Heart right ventricle (tissue), 16 donors: Measurements from ENCODE around the gene PHYKPL. TPM values are rescaled to one million over a fixed set of nuclear protein-coding genes. Genes with fewer than 3 reads are reported as not detected.
A peak's percentile ranks its signal among the peaks of the same experiment; 100 is the strongest.

Source experiments
- ATAC-seq, 8 donors: fragments of 200-7000 bp; cut with Tn5 transposase; one replicate each; pipeline ENCODE4 v1.9.1; 2020; ENCODE audit warnings: mild to moderate bottlenecking in 8 of 8, moderate library complexity in 8 of 8, moderate number of reproducible peaks in 1 of 8
- DNase-seq, 2 donors: peaks; one replicate each; pipeline ENCODE4 v3.0.0-alpha.2; 2020
- H3K27ac ChIP-seq, 10 donors: fragments of 200-600 bp; sonication (generic) in 2 of 10; one replicate each; pipeline versions ENCODE4 v1.5.0 to v1.8.0; 2020 to 2022; ENCODE audit warnings: mild to moderate bottlenecking in 3 of 10
- H3K27me3 ChIP-seq, 7 donors: fragments of 200-600 bp; one replicate each; pipeline ENCODE4 v1.8.0; 2021 to 2022; ENCODE audit warnings: mild to moderate bottlenecking in 2 of 7
- H3K36me3 ChIP-seq, 9 donors: fragments of 200-600 bp; sonication (generic) in 1 of 9; one replicate each; pipeline versions ENCODE4 v1.5.0 to v1.8.0; 2020 to 2022; ENCODE audit warnings: mild to moderate bottlenecking in 2 of 9
- H3K4me1 ChIP-seq, 9 donors: fragments of 200-600 bp; sonication (generic) in 1 of 9; one replicate each; pipeline versions ENCODE4 v1.5.0 to v1.8.0; 2020 to 2022; ENCODE audit warnings: mild to moderate bottlenecking in 4 of 9
- H3K4me3 ChIP-seq, 10 donors: fragments of 200-600 bp; sonication (generic) in 2 of 10; one replicate each; pipeline versions ENCODE4 v1.5.0 to v1.8.0; 2020 to 2022; ENCODE audit warnings: mild to moderate bottlenecking in 7 of 10, moderate library complexity in 2 of 10
- H3K9me3 ChIP-seq, 11 donors: fragments of 200-600 bp in 10 of 11; sonication (generic) in 2 of 11; one replicate each; pipeline versions ENCODE4 v1.5.0 to v1.8.0; 2013 to 2022; ENCODE audit warnings: mild to moderate bottlenecking in 2 of 11, control low read depth in 1 of 11, moderate library complexity in 1 of 11
- WGBS, 2 donors: extraction: QIAGEN DNeasy Blood & Tissue Kit; methylation state at CpG; one replicate each; pipeline ENCODE4 v1.1.7; 2013; ENCODE audit warnings: inconsistent platforms in 1 of 2; 5-methylcytosine and 5-hydroxymethylcytosine counted together
- intact Hi-C, 10 donors: fragments of 100-400 bp; cut with DNase I; formaldehyde crosslinking; loops; one replicate each; pipeline versions ENCODE4 v1.11.1 to v1.14.2; 2022
- polyA plus RNA-seq, 2 donors: library from polyadenylated mRNA; stranded (reverse); fragments of 200-250 nt; gene quantifications; one replicate each; pipeline ENCODE4 v1.2.3, GENCODE V29; 2013
- total RNA-seq, 10 donors: library from RNA; stranded (reverse); fragmentation: NEBNext Ultra II Directional in 3 of 10; extraction: Animal tissue kit (Norgen Biotek cat#: 25700) in 3 of 10; gene quantifications; one replicate each; pipeline versions ENCODE4 v1.2.1 to v1.2.4, GENCODE V29; 2021 to 2023
- TF ChIP-seq, protein P1 (sequence below), 9 donors: fragments of 200-600 bp; sonication (generic) in 2 of 9; IDR thresholded peaks; one replicate each; pipeline versions ENCODE4 v1.5.0 to v1.8.0; 2021 to 2022; ENCODE audit warnings: antibody characterized with exemption in 9 of 9, mild to moderate bottlenecking in 5 of 9, moderate library complexity in 1 of 9
- donor health status: Arrhythmogenic right ventricular cardiomyopathy.
- donor health status: ischemic (EF 13 %, LVEDD 7.1; RV severe dilation, severe dysfunction).
- donor health status: healthy with polysubstance abuse.
- donor health status: DM: no; HTN: yes; CAD: no.
- donor health status: DM: no; HTN: no; CAD: no.
- donor health status: ischemic (EF 25% LVEDD 6.9; RV normal size, moderate dysfunction).
- donor health status: ischemic (EF 25% LVEDD 5.7; RV mildly dilated, moderate dysfunction).
- donor health status: healthy.
- donor health status: DM: yes; HTN: yes; CAD: no.
- donor health status: Ischemic cardiomyopathy.
- donor health status: ischemic (EF 35%, LVEDD 5.7; RV mildly dilated, moderate dysfunction).
- donor health status: nonischemic (EF 11% LVEDD 7.7; RV severe dilation, severe dysfunction).
- donor health status: DM: yes; HTN: yes; CAD: no.
- donor health status: PGD.
- donor health status: ischemic (EF 29% LVEDD 5.4; RV normal size, mild dysfunction).
- donor health status: nonischemic (EF 23%, LVEDD 6.1; RV moderate dilation, normal function).

The PHYKPL gene
- total and polyA plus RNA-seq, 12 donors, result 24.8 to 59.8 (median 37.3) TPM

DNA sequence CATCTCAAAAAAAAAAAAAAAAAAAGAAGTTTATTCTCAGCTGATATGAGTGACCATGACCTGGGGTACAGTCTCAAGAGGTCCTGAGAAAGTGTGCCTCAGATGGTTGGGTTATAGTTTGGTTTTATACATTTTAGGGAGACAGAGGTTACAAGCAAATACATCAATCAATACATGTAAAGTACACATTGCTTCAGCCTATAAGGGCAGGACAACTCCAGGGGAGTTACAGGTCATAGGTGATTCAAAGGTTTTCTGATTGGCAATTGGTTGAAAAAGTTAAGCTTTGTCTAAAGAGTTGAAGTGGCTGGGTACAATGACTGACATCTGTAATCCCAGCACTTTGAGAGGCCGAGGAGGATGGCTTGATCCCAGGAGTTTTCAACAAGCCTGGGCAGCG is 43.2 kb downstream of the PHYKPL start:
- Histone ChIP-seq H3K9me3 (no peaks in the 10 kb centered on the region), H3K27ac (no peak overlapping the region), H3K4me1 (peaks cover 0 to 6% (median 0%) of the 10 kb centered on the region in 9 donors), H3K4me3 (no peak overlapping the region), H3K36me3 (no peaks in the 10 kb centered on the region), H3K27me3 (peaks cover 0 to 36% (median 11%) of the 10 kb centered on the region in 7 donors)
- no peak for ATAC-seq
- intact Hi-C loops, result no loop called here
- TF ChIP-seq, protein P1, sequence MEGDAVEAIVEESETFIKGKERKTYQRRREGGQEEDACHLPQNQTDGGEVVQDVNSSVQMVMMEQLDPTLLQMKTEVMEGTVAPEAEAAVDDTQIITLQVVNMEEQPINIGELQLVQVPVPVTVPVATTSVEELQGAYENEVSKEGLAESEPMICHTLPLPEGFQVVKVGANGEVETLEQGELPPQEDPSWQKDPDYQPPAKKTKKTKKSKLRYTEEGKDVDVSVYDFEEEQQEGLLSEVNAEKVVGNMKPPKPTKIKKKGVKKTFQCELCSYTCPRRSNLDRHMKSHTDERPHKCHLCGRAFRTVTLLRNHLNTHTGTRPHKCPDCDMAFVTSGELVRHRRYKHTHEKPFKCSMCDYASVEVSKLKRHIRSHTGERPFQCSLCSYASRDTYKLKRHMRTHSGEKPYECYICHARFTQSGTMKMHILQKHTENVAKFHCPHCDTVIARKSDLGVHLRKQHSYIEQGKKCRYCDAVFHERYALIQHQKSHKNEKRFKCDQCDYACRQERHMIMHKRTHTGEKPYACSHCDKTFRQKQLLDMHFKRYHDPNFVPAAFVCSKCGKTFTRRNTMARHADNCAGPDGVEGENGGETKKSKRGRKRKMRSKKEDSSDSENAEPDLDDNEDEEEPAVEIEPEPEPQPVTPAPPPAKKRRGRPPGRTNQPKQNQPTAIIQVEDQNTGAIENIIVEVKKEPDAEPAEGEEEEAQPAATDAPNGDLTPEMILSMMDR (IDR thresholded peaks at IDR 0.05), result no peak
- 42 to 61% methylated on average over 2 of the region's 2 CpGs for WGBS, 2 donors
- no peak for DNase-seq

DNA sequence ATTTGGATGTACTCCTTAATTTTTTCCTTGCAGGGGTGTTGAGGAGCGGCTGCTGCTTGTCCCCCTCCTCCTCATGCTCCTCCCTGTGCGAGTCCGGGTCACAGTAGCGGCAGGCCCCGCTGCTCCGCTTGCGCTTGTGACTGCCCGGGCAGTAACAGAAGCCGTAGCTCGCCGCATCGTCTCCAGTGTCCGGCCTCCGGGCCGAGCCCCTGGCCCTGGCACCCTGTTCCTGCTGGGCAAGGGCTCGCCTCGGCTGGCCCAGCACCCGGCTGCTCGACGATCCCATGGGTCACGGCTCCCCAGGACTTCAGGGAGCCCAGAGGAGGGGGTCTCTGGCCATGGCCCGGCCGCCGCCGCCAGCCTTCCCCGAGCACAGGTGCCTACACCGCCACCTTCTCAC is 45.6 kb downstream of the PHYKPL start, which contains the start of gene GMCL2:
GMCL2 (minus strand) TSS at position 358 of the 400 bp plus-strand sequence; CDS start at position 286, 72 bp downstream.
- no peaks in the 10 kb centered on the region for H3K9me3 ChIP-seq
- peaks cover 0 to 8% (median 0%) of the 10 kb centered on the region in 9 donors for H3K4me1 ChIP-seq
- H3K4me3 ChIP-seq, result peak within 1 kb of the TSS in 1 of 10 donors; percentile 25
- ATAC-seq, result no peak
- H3K27ac ChIP-seq, result no peak within 1 kb of the TSS
- 71 to 95% methylated on average over 27 of the region's 27 CpGs for WGBS, 2 donors
- peaks cover 0 to 24% (median 0%) of the 10 kb centered on the region in 7 donors for H3K27me3 ChIP-seq
- intact Hi-C loops, result no loop called here
- no peak for DNase-seq
- no peaks in the 10 kb centered on the region for H3K36me3 ChIP-seq
- TF ChIP-seq, protein P1 (IDR thresholded peaks at IDR 0.05), result no peak

DNA sequence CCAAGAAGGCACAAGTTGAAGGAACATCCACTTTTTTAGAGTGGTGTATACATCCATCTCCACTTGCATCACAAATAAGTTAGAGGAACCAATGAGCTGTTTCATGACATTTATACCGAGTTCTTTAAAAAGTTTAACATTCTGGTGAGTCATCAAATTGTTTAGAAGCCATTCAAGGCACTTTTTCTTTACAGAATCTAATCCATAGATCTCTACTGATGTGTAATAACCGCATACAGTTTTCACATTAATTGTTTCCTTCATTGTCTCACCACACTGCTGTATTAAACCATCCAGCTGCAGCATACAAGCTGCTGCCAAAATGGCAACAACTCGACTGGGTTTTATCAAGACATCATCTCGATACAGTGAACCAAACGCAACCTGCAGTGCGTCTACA is 46.2 kb downstream of the PHYKPL start:
- ATAC-seq, result no peak
- H3K9me3 ChIP-seq, result no peaks in the 10 kb centered on the region
- no peaks in the 10 kb centered on the region for H3K36me3 ChIP-seq
- intact Hi-C loops, result no loop called here
- H3K4me3 ChIP-seq, result no peak overlapping the region
- peaks cover 0 to 12% (median 0%) of the 10 kb centered on the region in 9 donors for H3K4me1 ChIP-seq
- no peak overlapping the region for H3K27ac ChIP-seq
- peaks cover 0 to 30% (median 0%) of the 10 kb centered on the region in 7 donors for H3K27me3 ChIP-seq
- no peak for DNase-seq
- 61 to 74% methylated on average over 6 of the region's 6 CpGs for WGBS, 2 donors
- TF ChIP-seq, protein P1 (IDR thresholded peaks at IDR 0.05), result no peak

DNA sequence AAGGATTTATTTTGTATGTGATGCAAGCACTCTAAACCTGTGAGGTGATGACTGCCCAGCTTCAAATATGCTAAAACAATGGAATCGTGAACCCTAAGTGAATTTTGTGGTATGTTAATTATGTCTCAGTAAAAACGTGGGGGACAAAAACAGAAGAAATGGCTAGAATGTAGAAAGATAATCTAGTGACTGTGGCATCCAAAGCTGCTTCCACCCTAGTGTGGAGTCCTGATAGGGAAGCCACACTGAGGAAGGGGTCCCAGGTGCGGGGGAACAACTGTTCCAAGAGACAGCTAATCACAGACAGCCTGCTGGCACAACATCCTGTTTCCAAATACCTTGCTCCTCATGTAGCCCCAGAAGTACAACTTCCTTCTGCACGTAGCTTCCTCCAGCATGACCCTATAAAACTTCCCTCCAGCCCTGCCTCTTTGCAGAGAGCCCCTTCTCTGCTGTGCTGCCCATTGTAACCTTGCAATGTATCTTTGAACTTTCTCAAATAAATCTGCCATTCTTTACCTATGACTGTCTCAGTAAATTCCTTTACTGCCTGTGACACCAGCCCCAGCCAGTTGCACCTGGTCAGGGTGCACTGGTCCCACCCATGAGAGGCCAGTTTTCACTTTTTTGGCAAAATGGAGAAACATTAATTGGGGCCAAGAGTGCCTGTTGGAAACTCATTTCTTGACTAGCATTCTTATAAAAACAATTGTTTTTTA is 50.3 kb downstream of the PHYKPL start:
- H3K36me3 ChIP-seq, result no peaks in the 10 kb centered on the region
- peaks cover 0 to 21% (median 0%) of the 10 kb centered on the region in 7 donors for H3K27me3 ChIP-seq
- H3K4me3 ChIP-seq, result no peak overlapping the region
- no peak for DNase-seq
- WGBS, 2 donors, result 37 to 42% methylated on average over 4 of the region's 4 CpGs
- TF ChIP-seq, protein P1 (IDR thresholded peaks at IDR 0.05), result no peak
- ATAC-seq, result no peak
- intact Hi-C loops, result no loop called here
- no peak overlapping the region for H3K27ac ChIP-seq
- H3K9me3 ChIP-seq, result peaks cover 0 to 6% (median 0%) of the 10 kb centered on the region in 11 donors
- peaks cover 0 to 12% (median 0%) of the 10 kb centered on the region in 9 donors for H3K4me1 ChIP-seq
